Activated CD8-positive, alpha-beta memory T cell treated with anti-CD3 and anti-CD28 coated beads for 48 hours (primary cell): ENCODE measurements around the gene ULK1.
"Not testable (repeated sequence)": the region's sequence is repeated elsewhere in the genome, so short reads cannot be mapped to it uniquely, and the experiment has no call there.

ENCODE experiments used
- DNase-seq, 3 experiments: peaks; one replicate each; pipeline ENCODE4 v3.0.0-alpha.2; 2020; ENCODE audit warnings: low read depth in 2 of 3, low spot score in 2 of 3

ULK1 gene

GRCh38 chr12:131885543-131886057 lies 8.8 kb upstream of the ULK1 start:
- DNase-seq = no peak

GRCh38 chr12:131891722-131892121 lies 2.7 kb upstream of the ULK1 start:
- DNase-seq = not testable (repeated sequence)

DNA sequence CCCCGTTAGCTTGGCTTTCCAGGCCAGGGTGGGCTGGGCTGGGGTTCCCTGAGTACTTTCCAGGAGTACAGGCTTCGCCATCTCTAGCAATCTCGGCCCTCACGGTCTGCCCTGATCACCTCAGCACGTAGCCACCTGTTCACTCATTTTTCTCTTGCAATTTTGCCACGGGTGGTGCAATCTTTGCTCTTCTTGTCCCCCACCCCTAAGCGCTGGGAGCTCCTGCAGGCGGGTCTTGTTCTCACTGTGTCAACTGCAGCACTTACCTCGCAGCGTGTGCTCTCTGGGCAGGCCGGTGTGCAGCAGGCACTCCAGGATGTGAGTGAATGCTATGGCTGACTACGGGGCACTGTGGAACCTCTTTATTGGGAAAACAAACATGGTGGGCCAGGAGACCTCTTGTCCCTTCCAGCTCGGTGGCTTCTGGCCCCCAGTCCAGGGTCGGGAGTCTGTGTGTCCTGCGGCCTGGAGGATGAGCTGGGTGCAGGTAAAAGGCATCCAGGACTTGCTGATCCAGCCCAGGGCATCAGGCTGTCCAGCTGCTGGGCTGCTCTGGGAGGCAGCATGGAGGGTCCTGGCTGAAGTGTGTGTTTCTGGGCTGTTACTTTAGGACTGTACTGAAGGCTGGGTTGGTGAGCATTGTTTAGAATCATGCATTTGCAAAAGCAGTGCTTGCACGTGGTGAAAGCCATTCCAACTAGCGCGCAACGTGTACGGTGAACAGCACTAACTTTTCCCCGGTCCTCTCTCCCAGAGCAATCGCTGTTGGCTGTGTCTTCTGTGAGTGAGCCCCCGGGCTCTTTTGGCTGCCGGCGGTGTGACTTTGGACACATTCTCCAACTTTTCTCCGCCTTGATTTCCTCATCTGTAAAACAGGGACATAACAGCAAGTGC lies 1.5 kb upstream of the ULK1 start:
- DNase-seq = no peak

DNA sequence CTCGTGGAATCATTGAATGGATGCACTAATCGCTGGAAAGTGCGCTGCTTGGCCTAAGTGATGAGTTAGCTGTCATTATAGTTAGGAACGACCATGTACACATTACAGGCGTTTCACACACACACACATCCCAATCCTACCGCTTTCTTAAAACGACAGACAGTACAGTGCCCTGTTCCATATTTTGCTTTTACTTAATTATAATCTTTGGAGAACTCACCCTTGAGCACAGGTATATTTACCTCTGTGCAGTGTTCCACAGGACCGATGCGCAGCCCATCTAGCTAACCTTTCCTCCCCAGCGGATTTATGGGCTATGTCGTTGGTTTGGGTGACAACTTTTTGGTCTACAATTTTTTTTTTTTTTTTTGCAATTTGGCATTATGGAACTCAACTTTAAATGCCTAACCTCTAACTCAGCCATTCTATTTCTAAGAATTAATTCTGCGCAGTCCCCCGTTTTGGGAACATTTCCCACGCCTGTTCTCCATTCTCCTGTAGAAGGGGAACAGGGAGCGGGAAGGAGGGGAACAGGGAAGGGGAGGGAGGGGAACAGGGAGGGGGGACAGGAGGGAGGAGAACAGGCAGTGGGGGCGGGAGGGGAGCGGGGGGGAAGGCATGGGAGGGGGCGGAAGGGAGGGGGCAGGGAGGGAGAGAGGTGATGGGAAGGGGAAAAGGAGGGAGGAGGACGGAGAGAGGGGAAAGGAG lies 663 bp upstream of the ULK1 start:
- DNase-seq = no peak

GRCh38 chr12:131894981-131895639 lies 688 bp downstream of the ULK1 start:
- DNase-seq = no peak

DNA sequence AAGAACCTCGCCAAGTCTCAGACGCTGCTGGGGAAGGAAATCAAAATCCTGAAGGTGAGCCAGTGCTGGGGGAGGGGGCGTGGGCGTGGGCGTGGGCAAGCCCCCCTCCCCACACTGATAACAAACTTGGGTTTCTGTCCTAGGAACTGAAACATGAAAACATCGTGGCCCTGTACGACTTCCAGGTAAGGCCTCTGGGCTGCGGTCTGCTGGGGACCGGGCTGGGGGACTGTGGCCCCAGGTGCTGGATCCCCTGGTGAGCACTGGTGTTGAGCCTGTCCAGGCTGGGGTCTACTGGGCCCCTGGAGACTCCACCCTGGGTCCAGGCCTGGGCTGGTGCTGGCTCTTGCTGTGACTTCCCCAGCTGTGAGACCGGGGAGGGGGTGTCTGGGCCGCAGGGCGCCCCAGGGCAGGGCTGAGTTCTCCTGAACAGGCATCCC lies 1.2 kb downstream of the ULK1 start:
- DNase-seq = peak in 1 of 3 experiments; percentile 16

- peak; percentile 31 to 45 (median 36) for DNase-seq
Observed at GRCh38 chr12:131896080-131896810, 1.8 kb downstream of the ULK1 start.

DNA sequence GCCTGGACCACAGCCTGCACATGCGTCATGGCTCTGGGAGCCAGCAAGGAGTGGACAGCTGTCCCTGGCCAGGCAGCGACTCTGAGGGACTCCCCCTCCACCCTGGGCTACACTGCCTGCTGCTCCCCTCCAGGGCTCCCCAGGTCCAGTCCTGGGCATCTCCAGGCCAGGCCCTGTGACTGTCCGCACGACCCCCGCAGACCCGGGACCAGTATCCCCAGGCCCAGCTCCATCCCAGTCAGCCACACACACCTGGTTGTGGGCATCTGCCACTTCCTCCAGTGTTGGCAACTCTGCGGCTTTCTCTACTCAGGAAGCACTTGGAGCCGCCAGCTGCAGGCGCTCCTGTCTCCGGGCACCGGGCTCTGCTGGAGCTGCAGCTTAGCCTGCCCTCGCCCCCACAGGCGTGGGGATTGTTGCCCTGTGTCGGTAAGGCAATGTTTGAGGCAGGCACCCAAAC lies 2.4 kb downstream of the ULK1 start:
- no peak for DNase-seq

GRCh38 chr12:131897276-131897675 lies 2.9 kb downstream of the ULK1 start:
- DNase-seq = no peak

GRCh38 chr12:131897875-131898274 lies 3.5 kb downstream of the ULK1 start:
- DNase-seq = no peak

DNA sequence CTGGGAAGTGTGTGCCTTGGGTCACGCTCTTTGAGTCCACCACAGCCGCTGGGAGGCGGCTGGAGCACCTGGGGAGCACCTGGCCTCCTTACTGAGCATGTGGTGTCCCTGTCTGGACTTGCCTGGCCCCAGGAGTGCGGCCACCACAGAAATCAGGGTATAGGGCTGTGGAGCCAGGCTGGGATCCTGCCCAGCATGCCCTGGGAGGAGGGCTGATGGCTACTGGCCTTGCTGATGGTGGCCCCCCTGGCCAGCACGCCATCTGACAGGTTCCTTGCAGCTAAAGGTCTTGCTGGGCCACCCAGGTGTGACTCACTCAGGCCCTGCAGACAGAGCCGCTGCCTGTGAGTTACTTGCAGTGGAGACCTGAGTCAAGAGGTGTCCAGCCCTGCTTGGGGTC lies 6.0 kb downstream of the ULK1 start:
- DNase-seq = no peak

- DNase-seq = no peak
Observed at GRCh38 chr12:131901431-131902331, 7.3 kb downstream of the ULK1 start.

DNA sequence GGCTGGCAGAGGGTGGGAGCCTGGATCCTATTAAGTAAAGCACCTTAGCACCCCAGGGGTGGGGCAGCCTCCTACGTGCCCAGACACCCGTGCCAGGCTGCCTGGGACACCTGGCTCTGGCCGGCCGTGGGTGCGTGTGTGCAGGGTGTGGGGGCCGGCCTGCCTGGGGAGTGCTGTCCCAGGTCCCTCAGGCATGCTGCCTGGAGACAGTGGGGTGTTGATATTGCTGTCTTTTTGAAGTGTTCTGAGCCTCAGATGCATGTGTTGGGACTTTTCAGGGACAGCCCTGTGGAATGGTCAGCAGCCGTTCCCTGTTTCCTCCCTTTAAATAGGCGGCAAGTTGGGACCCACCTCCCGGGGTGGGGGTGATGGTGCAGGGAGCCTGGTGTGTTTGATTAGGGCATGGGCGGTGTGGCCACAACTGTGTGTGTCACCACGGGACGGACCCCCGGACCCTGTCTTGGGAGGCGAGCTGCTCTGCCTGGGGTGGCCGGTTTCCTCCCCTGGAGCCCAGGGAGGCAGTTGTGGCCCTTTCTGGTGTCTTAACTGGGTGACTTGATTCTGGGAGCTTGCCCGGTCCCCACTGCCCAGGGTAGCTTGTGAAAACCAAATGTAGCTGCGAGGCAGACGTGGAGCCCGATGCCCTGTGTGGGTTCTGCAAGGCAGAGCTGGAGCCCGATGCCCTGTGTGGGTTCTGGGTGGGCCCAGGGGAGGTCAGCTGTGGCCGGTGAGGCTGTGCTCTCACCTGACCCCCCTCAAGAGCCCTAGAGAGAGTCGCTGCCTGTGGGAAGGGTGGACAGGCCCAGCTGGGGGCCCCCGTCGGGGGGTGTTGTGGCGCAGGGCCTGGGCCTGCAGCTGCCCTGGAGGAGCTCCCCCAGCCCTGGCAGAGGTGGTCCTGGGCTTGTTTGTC lies 8.2 kb downstream of the ULK1 start:
- no peak for DNase-seq

DNA sequence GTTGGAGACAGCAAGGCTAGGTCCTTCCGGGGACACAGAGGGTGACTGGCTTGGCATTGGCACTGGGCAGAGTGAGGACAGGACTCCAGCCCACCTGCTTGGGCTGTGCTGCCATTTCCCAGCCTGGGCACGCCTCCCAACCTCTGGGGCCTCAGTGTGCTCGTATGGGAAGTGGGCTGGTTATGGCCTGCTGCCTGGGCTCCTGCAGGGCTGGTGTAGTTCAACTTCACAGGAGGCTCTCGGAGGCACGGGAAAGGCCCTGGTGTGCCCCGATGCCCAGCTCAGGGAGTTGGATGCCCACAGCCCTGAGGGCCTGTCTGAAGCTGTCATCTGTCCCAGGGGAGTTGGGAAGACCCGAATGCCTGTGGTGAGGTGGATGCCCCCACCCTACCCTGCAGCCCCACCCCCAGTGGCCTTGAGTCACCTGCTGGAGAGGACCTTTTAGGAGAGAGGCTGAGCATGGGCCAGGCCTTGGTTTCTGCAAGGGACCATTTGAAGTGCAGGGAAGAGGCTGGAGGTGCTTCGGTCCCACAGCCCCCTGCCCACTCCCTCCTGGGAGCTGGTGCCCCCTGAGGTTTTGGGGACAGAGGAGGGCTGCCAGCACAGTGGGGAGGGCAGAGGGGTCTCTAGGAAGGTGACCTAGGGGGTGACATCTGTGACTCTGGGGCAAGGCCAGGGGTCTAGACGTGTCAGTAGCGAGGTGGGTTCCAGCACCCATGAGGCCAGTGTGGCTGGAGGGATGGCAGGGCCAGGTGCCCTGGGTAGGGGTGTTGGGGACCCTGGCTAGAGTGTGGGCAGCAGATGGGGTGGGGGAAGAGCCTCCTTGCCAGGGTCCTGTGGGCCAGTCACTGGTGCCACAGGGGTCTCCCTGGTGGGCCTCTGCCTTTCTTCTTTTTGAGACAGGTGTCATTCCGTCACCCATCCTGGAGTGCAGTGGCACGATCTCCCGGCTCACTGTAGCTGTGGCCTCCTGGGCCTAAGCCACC lies 9.1 kb downstream of the ULK1 start:
- DNase-seq = no peak

- DNase-seq = no peak
Observed at GRCh38 chr12:131904346-131904745, 9.9 kb downstream of the ULK1 start.

- DNase-seq = no peak
Observed at GRCh38 chr12:131905081-131905629, 10.7 kb downstream of the ULK1 start.

DNA sequence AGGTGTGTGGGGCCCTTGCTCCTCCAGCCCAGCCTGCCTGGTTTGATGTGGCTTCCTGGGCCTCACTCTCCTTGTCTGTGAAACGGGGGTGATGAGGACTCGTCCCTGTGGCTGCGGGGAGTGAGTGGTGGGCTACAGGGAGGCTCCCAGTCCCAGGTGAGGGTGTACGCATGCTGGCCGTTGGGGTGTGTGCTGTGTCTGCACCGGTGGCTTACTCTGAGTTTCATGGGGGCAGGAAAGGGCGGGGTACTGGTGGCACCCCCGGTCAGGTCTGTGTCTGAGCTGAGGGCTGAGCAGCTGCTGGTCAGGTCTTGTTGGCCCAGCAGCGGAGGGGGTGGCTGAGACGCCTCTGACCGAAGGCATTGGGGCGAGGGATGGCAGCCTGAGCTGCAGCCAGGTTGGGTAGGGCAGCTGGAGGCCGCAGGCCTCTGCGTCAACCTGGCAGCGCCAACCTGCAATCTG lies 11.2 kb downstream of the ULK1 start:
- no peak for DNase-seq
